K562 (cell line): ENCODE measurements around the gene RABL3. TPM values are rescaled to one million over a fixed set of nuclear protein-coding genes. Genes with fewer than 3 reads are reported as not detected.

Experiments
- ATAC-seq: fragments of 200-7000 bp; cut with Tn5 transposase; 3 replicates; pipeline ENCODE4 v1.9.1; 2020; ENCODE audit warnings: moderate library complexity
- BruUV-seq: library from RNA; stranded (reverse); fragments of 400-500 nt; replicated peaks from 2 replicates; lab custom pipeline; 2021; lab: Mats Ljungman, UMichigan
- CTCF ChIA-PET: fragments of 300-600 bp; formaldehyde crosslinking; extraction: SDS; loops from one replicate; lab custom pipeline; 2021; ENCODE audit warnings: low intra/inter-chr PET ratio; lab: Yijun Ruan, JAX
- POLR2A ChIA-PET: fragments of 300-600, 350-650 bp; sonication (Branson Sonifier 250); formaldehyde crosslinking; extraction: SDS; loops from one replicate; lab custom pipeline; 2021; ENCODE audit warnings: antibody characterized with exemption, inconsistent platforms; lab: Yijun Ruan, JAX
- DNase-seq, 4 experiments: peaks; one replicate each; pipeline versions ENCODE4 v3.0.0 to v3.0.0-alpha.2; 2011 to 2018; ENCODE audit warnings: low spot score in 3 of 4, mixed read lengths in 3 of 4; ENCODE audit errors: extremely low read depth in 1 of 4
- FAIRE-seq: peaks from 2 replicates; lab custom pipeline; 2011; peaks lifted over from hg19 to GRCh38; lab: Jason Lieb, UNC
- H2AFZ ChIP-seq: 2 replicates; pipeline ENCODE4 v1.6.0; 2011; ENCODE audit warnings: low read depth, low read length, control low read depth, inconsistent platforms
- H3K27ac ChIP-seq: fragments of 200-600 bp; 3 replicates; pipeline ENCODE4 v1.8.0; 2011; ENCODE audit warnings: low read depth, mild to moderate bottlenecking, control low read depth, inconsistent platforms, low read length, moderate library complexity, mixed read lengths; ENCODE audit errors: extremely low read depth
- H3K27me3 ChIP-seq, 2 experiments: fragments of 300-600 bp in 1 of 2; 2 replicates in 1 of 2; 3 replicates in 1 of 2; pipeline versions ENCODE4 v1.6.0 to v1.8.0; 2011; ENCODE audit warnings: inconsistent platforms in 2 of 2, low read length in 2 of 2, mild to moderate bottlenecking in 1 of 2, mixed read lengths in 1 of 2, moderate library complexity in 1 of 2; ENCODE audit not compliant: control insufficient read depth in 2 of 2, insufficient read depth in 2 of 2
- H3K36me3 ChIP-seq: fragments of 300-600 bp; 3 replicates; pipeline ENCODE4 v1.8.0; 2011; ENCODE audit warnings: mild to moderate bottlenecking, low read length, inconsistent platforms; ENCODE audit not compliant: control insufficient read depth, insufficient read depth
- H3K4me1 ChIP-seq, 2 experiments: fragments of 200-600 bp in 1 of 2; replicated peaks in 1 of 2; 2 replicates in 1 of 2; 3 replicates in 1 of 2; pipeline versions ENCODE4 v1.5.1 to v1.8.0; 2011; ENCODE audit warnings: inconsistent platforms in 2 of 2, low read length in 2 of 2, mild to moderate bottlenecking in 1 of 2, mixed read lengths in 1 of 2, moderate library complexity in 1 of 2; ENCODE audit not compliant: control insufficient read depth in 2 of 2, insufficient read depth in 2 of 2
- H3K4me2 ChIP-seq: 2 replicates; pipeline ENCODE4 v1.6.1; 2011; ENCODE audit warnings: low read length, control low read depth, inconsistent platforms, mixed read lengths; ENCODE audit not compliant: insufficient read depth
- H3K4me3 ChIP-seq: fragments of 200-600 bp; sonication (generic), shearing (Covaris generic); 2 replicates; pipeline ENCODE4 v1.5.1; 2016; ENCODE audit warnings: control low read depth, inconsistent platforms
- H3K79me2 ChIP-seq: fragments of 200-600 bp; 3 replicates; pipeline ENCODE4 v1.8.0; 2011; ENCODE audit warnings: low read length, inconsistent platforms; ENCODE audit not compliant: control insufficient read depth, insufficient read depth
- H3K9ac ChIP-seq, 2 experiments: 2 replicates each; pipeline versions ENCODE4 v1.6.0 to v1.6.1; 2011; ENCODE audit warnings: low read depth in 2 of 2, low read length in 2 of 2, control low read depth in 1 of 2, inconsistent platforms in 1 of 2, mild to moderate bottlenecking in 1 of 2, mixed read lengths in 1 of 2; ENCODE audit not compliant: insufficient read depth in 1 of 2
- H3K9me1 ChIP-seq: one replicate; pipeline ENCODE4 v1.6.0; 2011; ENCODE audit warnings: inconsistent platforms, mild to moderate bottlenecking, low read length, moderate library complexity; ENCODE audit not compliant: control insufficient read depth, insufficient read depth
- H3K9me3 ChIP-seq: replicated peaks from 2 replicates; pipeline ENCODE4 v1.5.1; 2011; ENCODE audit warnings: low read depth, low read length, inconsistent platforms; ENCODE audit not compliant: control insufficient read depth, insufficient read depth
- H4K20me1 ChIP-seq: replicated peaks from 2 replicates; pipeline ENCODE4 v1.6.1; 2011; ENCODE audit warnings: low read length, inconsistent platforms, mixed read lengths; ENCODE audit not compliant: control insufficient read depth, insufficient read depth
- BRCA1 ChIP-seq, 2 experiments: fragments of 450-650 bp in 1 of 2; sonication (generic) in 1 of 2; formaldehyde crosslinking in 1 of 2; IDR thresholded peaks; 2 replicates each; pipeline versions ENCODE4 v1.5.0 to v1.6.1; 2017 to 2020; ENCODE audit warnings: mild to moderate bottlenecking in 1 of 2, missing genetic modification reagents in 1 of 2
- E2F3 ChIP-seq: fragments of 250-450 bp; sonication (Bioruptor Pico); IDR thresholded peaks from 2 replicates; pipeline ENCODE4 v1.4.0; 2020; ENCODE audit warnings: mild to moderate bottlenecking
- MBD2 ChIP-seq: sonication (generic); IDR thresholded peaks from 2 replicates; pipeline ENCODE4 v1.6.1; 2016; ENCODE audit warnings: low read depth, borderline replicate concordance
- PHB2 ChIP-seq: fragments of 450-650 bp; IDR thresholded peaks from 2 replicates; pipeline ENCODE4 v1.6.1; 2017; ENCODE audit warnings: low read depth
- TBL1XR1 ChIP-seq, 2 experiments: IDR thresholded peaks; 2 replicates each; pipeline ENCODE4 v1.6.1; 2012; ENCODE audit warnings: improper control_type of control experiment in 2 of 2, low read length in 2 of 2, mild to moderate bottlenecking in 1 of 2
- U2AF1 ChIP-seq: fragments of 200-400 bp; formaldehyde crosslinking; optimal IDR thresholded peaks from 2 replicates; pipeline ENCODE3; 2017; ENCODE audit warnings: mild to moderate bottlenecking, low read depth, low read length, moderate library complexity
- WGBS: fragments of 100-300 bp; shearing (Covaris generic); methylation state at CpG from one replicate; pipeline ENCODE4 v1.1.6; 2016; ENCODE audit warnings: low coverage, mixed read lengths; ENCODE audit not compliant: insufficient coverage; ENCODE audit errors: missing lambda C conversion rate; 5-methylcytosine and 5-hydroxymethylcytosine counted together
- in situ Hi-C: fragments of 300-500 bp; cut with MboI; formaldehyde crosslinking; loops from 4 replicates; pipeline ENCODE4 v1.15.0; 2018; ENCODE audit warnings: inconsistent platforms, mixed read lengths
- intact Hi-C: fragments of 100-400 bp; cut with micrococcal nuclease; formaldehyde crosslinking; loops from 2 replicates; pipeline ENCODE4 v1.14.2; 2022
- polyA plus RNA-seq, 8 experiments: library from polyadenylated mRNA; depleted of rRNA in 4 of 8; stranded (reverse) in 5 of 8; unstranded in 3 of 8; fragments of >200 nt; fragmentation: Nextera tagmentation in 2 of 8; fragmentation: Illumina TruSeq in 1 of 8; extraction: Ambion mirVana in 2 of 8; extraction: Trizol in 1 of 8; gene quantifications; 2 replicates each; pipeline versions ENCODE4 v1.2.1 to v1.2.3, GENCODE V29; 2011 to 2014; ENCODE audit warnings: inconsistent platforms in 1 of 8, missing spikeins in 1 of 8
- total RNA-seq, 7 experiments: library from RNA; depleted of rRNA in 6 of 7; stranded (reverse); fragments of >200 nt in 6 of 7; fragmentation: Illumina TruSeq in 2 of 7; extraction: Trizol in 2 of 7; gene quantifications; 2 replicates each; pipeline versions ENCODE4 v1.2.1 to v1.2.3, GENCODE V29; 2011 to 2021; ENCODE audit warnings: low replicate concordance in 1 of 7
- TF ChIP-seq, protein P1 (sequence below): sonication (generic); formaldehyde crosslinking; IDR thresholded peaks from 2 replicates; pipeline ENCODE4 v1.8.0; 2022; ENCODE audit warnings: mild to moderate bottlenecking, missing genetic modification reagents

The RABL3 gene
- total and polyA plus RNA-seq, 9 of the 15 experiments (the other 6 are each of a cell fraction or from before 2014, with no cell fraction given), result 6.5 to 30.7 (median 12.3) TPM

DNA sequence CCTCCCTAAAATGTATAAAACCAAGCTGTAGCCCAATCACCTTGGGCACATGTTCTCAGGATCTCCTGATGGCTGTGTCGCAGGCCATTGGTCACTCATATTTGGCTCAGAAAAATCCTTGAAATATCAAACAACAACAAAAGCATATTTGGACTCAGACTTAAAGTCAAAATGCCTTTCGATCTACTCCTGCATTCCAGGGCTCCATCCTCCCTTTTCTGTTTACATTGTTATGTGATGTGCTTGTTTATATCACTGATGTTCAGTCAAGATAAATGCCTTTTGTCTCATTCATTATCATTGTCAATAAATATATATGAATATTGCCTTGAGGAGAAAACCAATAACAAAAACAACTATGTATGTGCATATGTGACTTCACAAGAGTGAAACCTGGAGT is 92.0 kb downstream of the RABL3 start:
- no TSS peak for BruUV-seq

More for the DNA sequence above, 92.0 kb downstream of the RABL3 start:
- Histone ChIP-seq H3K27me3 (no peaks in the 10 kb centered on the region), H3K9me3 (no peaks in the 10 kb centered on the region), H3K4me2 (no peak overlapping the region), H3K4me3 (no peak overlapping the region), H4K20me1 (no peaks in the 10 kb centered on the region), H2AFZ (no peak overlapping the region), H3K36me3 (no peaks in the 10 kb centered on the region), H3K4me1 (peaks cover 0 to 14% of the 10 kb centered on the region in 2 experiments; a peak in 4 of 5 replicates), H3K9me1 (no peaks in the 10 kb centered on the region), H3K27ac (no peak overlapping the region), H3K9ac (no peak overlapping the region), H3K79me2 (no peaks in the 10 kb centered on the region)
- in situ Hi-C loops (no loop called here), intact Hi-C loops (no loop called here)
- no peak for TF ChIP-seq BRCA1 (IDR thresholded peaks at IDR 0.05)
- no peak for TF ChIP-seq BRCA1 (CRISPR knock-in tag; IDR thresholded peaks at IDR 0.05)
- no peak for TF ChIP-seq U2AF1
- TF ChIP-seq, protein P1, sequence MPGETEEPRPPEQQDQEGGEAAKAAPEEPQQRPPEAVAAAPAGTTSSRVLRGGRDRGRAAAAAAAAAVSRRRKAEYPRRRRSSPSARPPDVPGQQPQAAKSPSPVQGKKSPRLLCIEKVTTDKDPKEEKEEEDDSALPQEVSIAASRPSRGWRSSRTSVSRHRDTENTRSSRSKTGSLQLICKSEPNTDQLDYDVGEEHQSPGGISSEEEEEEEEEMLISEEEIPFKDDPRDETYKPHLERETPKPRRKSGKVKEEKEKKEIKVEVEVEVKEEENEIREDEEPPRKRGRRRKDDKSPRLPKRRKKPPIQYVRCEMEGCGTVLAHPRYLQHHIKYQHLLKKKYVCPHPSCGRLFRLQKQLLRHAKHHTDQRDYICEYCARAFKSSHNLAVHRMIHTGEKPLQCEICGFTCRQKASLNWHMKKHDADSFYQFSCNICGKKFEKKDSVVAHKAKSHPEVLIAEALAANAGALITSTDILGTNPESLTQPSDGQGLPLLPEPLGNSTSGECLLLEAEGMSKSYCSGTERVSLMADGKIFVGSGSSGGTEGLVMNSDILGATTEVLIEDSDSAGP (CRISPR knock-in tag), result no peak
- no peak for TF ChIP-seq PHB2
- no peak for TF ChIP-seq TBL1XR1 (IDR thresholded peaks at IDR 0.05; ENCODE audit: low read length in 2 of 2)
- TF ChIP-seq E2F3 (CRISPR knock-in tag), result no peak
- TF ChIP-seq MBD2, result no peak
- 58% methylated on average over 2 of the region's 2 CpGs for WGBS
- CTCF ChIA-PET, result no interaction called here
- ATAC-seq, result no peak
- POLR2A ChIA-PET, result no interaction called here
- FAIRE-seq, result no peak
- DNase-seq, result no peak
